ENCODE results near the gene GLI3. TPM values are rescaled to one million over a fixed set of nuclear protein-coding genes. Genes with fewer than 3 reads are reported as not detected.

The GLI3 gene
- total and polyA plus RNA-seq, 10 donors = 0.17 to 9.2 (median 1.8) TPM

- no peak overlapping the region for H3K27ac ChIP-seq
- H3K36me3 ChIP-seq = no peaks in the 10 kb centered on the region
- intact Hi-C loops (cut with DNase I; ENCODE audit: low total_unique reads) = no loop called here
- H3K4me1 ChIP-seq = no peaks in the 10 kb centered on the region
- no peaks in the 10 kb centered on the region for H3K9me3 ChIP-seq
- TF ChIP-seq POLR2AphosphoS5 (IDR thresholded peaks at IDR 0.05) (no peak), POLR2A (IDR thresholded peaks at IDR 0.05) (no peak), CTCF (IDR thresholded peaks at IDR 0.05 in 8 of 11, conservative IDR thresholded peaks at IDR 0.05 in 3 of 11) (no peak)
- H3K27me3 ChIP-seq (replicated peaks in 1 of 7) = no peaks in the 10 kb centered on the region
- 91 to 97% (median 94%) methylated on average over 3 of the region's 3 CpGs for WGBS, 5 donors
- no peak overlapping the region for H3K4me3 ChIP-seq
- DNase-seq = no peak
Measured at GRCh38 chr7:42219447-42219846, 17.6 kb downstream of the GLI3 start.

GRCh38 chr7:42218248-42218647 lies 18.8 kb downstream of the GLI3 start:
- Histone ChIP-seq H3K27ac (no peak overlapping the region), H3K9me3 (no peaks in the 10 kb centered on the region), H3K4me1 (no peaks in the 10 kb centered on the region), H3K36me3 (no peaks in the 10 kb centered on the region), H3K4me3 (no peak overlapping the region), H3K27me3 (replicated peaks in 1 of 7) (no peaks in the 10 kb centered on the region)
- WGBS, 5 donors = 89 to 96% (median 92%) methylated on average over 2 of the region's 2 CpGs
- DNase-seq = no peak
- intact Hi-C loops (cut with DNase I; ENCODE audit: low total_unique reads) = no loop called here
- no peak for TF ChIP-seq POLR2AphosphoS5 (IDR thresholded peaks at IDR 0.05)
- no peak for TF ChIP-seq POLR2A (IDR thresholded peaks at IDR 0.05)
- TF ChIP-seq CTCF (IDR thresholded peaks at IDR 0.05 in 8 of 11, conservative IDR thresholded peaks at IDR 0.05 in 3 of 11) = no peak

- intact Hi-C loops (cut with DNase I; ENCODE audit: low total_unique reads) = no loop called here
- Histone ChIP-seq H3K4me1 (no peaks in the 10 kb centered on the region), H3K27me3 (replicated peaks in 1 of 7) (no peaks in the 10 kb centered on the region), H3K36me3 (no peaks in the 10 kb centered on the region), H3K27ac (no peak overlapping the region), H3K9me3 (no peaks in the 10 kb centered on the region), H3K4me3 (no peak overlapping the region)
- no peak for DNase-seq
- TF ChIP-seq POLR2AphosphoS5 (IDR thresholded peaks at IDR 0.05) = no peak
- TF ChIP-seq POLR2A (IDR thresholded peaks at IDR 0.05) = no peak
- TF ChIP-seq CTCF (IDR thresholded peaks at IDR 0.05 in 8 of 11, conservative IDR thresholded peaks at IDR 0.05 in 3 of 11) = no peak
- 84 to 91% (median 88%) methylated on average over 5 of the region's 5 CpGs for WGBS, 5 donors
Measured at GRCh38 chr7:42217548-42217947, 19.5 kb downstream of the GLI3 start.

- Histone ChIP-seq H3K4me1 (no peaks in the 10 kb centered on the region), H3K36me3 (no peaks in the 10 kb centered on the region), H3K27ac (no peak overlapping the region), H3K27me3 (replicated peaks in 1 of 7) (no peaks in the 10 kb centered on the region), H3K9me3 (no peaks in the 10 kb centered on the region), H3K4me3 (no peak overlapping the region)
- TF ChIP-seq CTCF (IDR thresholded peaks at IDR 0.05 in 8 of 11, conservative IDR thresholded peaks at IDR 0.05 in 3 of 11) (no peak), POLR2AphosphoS5 (IDR thresholded peaks at IDR 0.05) (no peak), POLR2A (IDR thresholded peaks at IDR 0.05) (no peak)
- no peak for DNase-seq
- intact Hi-C loops (cut with DNase I; ENCODE audit: low total_unique reads) = no loop called here
- 82 to 92% (median 87%) methylated on average over 6 of the region's 6 CpGs for WGBS, 5 donors
Measured at GRCh38 chr7:42217053-42217452, 20.0 kb downstream of the GLI3 start.

Data from spleen (tissue), 11 donors.